Measurements from ENCODE around the gene NDFIP2.

DNA sequence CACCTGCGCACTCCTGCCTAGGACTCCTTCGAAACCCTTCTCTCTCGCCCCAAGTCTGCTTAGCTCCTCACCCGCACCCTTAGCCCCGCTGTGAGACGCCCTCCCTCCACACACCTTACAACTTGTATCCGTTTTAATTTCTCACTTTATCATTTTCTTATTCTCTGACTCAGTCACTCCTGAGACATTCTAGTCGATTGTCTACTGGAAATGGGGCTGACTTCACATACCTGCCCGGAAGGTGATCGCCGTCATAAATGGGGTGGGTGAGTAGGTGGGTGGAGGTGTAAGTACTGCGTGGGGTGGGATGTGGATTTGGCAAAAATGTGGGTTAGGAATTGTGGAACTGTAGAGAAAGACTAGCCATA lies 714 bp downstream of the NDFIP2 start:
- no peak for TF ChIP-seq POLR2A (IDR thresholded peaks at IDR 0.05; ENCODE audit: borderline replicate concordance, extremely low read depth, insufficient read depth, insufficient read length)
- TF ChIP-seq, protein P1, sequence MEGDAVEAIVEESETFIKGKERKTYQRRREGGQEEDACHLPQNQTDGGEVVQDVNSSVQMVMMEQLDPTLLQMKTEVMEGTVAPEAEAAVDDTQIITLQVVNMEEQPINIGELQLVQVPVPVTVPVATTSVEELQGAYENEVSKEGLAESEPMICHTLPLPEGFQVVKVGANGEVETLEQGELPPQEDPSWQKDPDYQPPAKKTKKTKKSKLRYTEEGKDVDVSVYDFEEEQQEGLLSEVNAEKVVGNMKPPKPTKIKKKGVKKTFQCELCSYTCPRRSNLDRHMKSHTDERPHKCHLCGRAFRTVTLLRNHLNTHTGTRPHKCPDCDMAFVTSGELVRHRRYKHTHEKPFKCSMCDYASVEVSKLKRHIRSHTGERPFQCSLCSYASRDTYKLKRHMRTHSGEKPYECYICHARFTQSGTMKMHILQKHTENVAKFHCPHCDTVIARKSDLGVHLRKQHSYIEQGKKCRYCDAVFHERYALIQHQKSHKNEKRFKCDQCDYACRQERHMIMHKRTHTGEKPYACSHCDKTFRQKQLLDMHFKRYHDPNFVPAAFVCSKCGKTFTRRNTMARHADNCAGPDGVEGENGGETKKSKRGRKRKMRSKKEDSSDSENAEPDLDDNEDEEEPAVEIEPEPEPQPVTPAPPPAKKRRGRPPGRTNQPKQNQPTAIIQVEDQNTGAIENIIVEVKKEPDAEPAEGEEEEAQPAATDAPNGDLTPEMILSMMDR (IDR thresholded peaks at IDR 0.05 in 2 of 3, conservative IDR thresholded peaks at IDR 0.05 in 1 of 3; ENCODE audit: borderline replicate concordance in 1 of 3, insufficient read depth in 1 of 3, low read depth in 2 of 3, low read length in 2 of 3) = no peak
- TF ChIP-seq EZH2 (IDR thresholded peaks at IDR 0.05) = no peak
- TF ChIP-seq ZFX (IDR thresholded peaks at IDR 0.05) = no peak
- TF ChIP-seq FOSL1 (IDR thresholded peaks at IDR 0.05; ENCODE audit: low read depth) = no peak
- no peak for TF ChIP-seq YY1 (IDR thresholded peaks at IDR 0.05; ENCODE audit: extremely low read depth, insufficient replicate concordance, low read depth, low read length)
- no peak for TF ChIP-seq ZNF274 (IDR thresholded peaks at IDR 0.05; ENCODE audit: low read depth, low read length)
- no peak for TF ChIP-seq SIN3A (IDR thresholded peaks at IDR 0.05; ENCODE audit: low read depth)
- TF ChIP-seq RAD21 (IDR thresholded peaks at IDR 0.05; ENCODE audit: low read depth) = no peak
- no peak for TF ChIP-seq CEBPB (IDR thresholded peaks at IDR 0.05; ENCODE audit: low read depth)
- TF ChIP-seq TCF7L2 (IDR thresholded peaks at IDR 0.05; ENCODE audit: borderline replicate concordance, extremely low read depth, insufficient read depth, insufficient read length) = no peak
- no peak for TF ChIP-seq SP1 (IDR thresholded peaks at IDR 0.05; ENCODE audit: low read depth)
- TF ChIP-seq, protein P2, sequence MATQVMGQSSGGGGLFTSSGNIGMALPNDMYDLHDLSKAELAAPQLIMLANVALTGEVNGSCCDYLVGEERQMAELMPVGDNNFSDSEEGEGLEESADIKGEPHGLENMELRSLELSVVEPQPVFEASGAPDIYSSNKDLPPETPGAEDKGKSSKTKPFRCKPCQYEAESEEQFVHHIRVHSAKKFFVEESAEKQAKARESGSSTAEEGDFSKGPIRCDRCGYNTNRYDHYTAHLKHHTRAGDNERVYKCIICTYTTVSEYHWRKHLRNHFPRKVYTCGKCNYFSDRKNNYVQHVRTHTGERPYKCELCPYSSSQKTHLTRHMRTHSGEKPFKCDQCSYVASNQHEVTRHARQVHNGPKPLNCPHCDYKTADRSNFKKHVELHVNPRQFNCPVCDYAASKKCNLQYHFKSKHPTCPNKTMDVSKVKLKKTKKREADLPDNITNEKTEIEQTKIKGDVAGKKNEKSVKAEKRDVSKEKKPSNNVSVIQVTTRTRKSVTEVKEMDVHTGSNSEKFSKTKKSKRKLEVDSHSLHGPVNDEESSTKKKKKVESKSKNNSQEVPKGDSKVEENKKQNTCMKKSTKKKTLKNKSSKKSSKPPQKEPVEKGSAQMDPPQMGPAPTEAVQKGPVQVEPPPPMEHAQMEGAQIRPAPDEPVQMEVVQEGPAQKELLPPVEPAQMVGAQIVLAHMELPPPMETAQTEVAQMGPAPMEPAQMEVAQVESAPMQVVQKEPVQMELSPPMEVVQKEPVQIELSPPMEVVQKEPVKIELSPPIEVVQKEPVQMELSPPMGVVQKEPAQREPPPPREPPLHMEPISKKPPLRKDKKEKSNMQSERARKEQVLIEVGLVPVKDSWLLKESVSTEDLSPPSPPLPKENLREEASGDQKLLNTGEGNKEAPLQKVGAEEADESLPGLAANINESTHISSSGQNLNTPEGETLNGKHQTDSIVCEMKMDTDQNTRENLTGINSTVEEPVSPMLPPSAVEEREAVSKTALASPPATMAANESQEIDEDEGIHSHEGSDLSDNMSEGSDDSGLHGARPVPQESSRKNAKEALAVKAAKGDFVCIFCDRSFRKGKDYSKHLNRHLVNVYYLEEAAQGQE (IDR thresholded peaks at IDR 0.05; ENCODE audit: low read depth) = no peak

Data from HCT116 (cell line).